CD4-positive, alpha-beta T cell treated with Interleukin-17A for 4 hours (primary cell): Measurements from ENCODE around the gene NQO2.
A peak's percentile ranks its signal among the peaks of the same experiment; 100 is the strongest.
"Not testable (repeated sequence)": the region's sequence is repeated elsewhere in the genome, so short reads cannot be mapped to it uniquely, and the experiment has no call there.

Experiments used
- DNase-seq: peaks from one replicate; pipeline ENCODE4 v3.0.0-alpha.2; 2020; ENCODE audit warnings: mixed read lengths

Gene NQO2

DNA sequence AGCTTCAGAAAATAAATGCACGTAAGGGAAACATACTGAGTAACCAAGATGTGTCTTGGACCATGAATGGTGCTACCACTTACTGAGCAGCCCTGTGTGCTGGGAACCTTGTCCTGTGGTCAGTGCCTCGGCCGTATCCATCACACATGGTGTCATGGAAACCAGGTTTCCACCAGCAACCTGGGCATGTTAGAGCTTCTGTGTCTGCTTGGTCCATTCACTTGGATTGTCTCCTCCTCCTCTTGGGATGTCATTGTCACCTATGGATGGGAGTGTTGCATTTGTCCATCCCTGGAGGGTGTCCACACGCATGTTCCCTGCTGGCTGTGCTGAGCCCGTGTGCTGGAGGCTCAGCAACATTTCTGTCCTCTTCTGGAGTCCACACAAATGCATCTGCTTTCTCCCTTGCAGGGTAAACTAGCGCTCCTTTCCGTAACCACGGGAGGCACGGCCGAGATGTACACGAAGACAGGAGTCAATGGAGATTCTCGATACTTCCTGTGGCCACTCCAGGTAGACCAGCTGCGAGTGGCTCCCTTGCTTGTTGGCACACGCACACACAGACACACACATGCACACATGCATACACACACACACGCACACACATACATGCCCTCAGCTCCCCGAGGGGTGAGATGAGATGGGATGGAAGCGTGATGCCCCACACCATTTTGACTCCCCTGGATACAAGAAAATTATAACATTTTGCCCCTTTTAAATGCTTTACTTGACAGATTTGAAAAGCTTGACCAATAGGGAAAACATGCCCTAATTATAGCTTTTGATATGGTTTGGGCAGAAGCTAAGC lies 17.0 kb downstream of the NQO2 start:
- DNase-seq = no peak

DNA sequence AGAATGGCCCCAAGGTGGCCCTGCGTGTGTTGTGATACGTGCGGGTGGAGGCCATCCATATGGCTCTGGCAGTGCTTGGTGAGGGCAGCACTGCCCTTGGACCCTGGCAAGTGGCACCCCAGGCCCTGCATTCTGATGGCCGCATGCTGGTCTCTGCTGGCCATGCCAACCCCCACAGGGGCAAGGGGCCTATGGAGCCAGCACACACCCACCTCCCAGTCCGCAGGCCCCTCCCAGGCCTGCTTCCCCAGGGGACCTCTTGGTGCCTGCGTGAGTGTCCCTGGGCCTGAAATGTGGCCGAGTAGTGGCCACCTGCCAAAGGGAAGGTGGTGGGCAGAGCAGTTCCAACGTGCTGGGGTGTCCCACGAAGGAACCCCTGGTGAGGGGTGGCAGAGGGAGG lies 17.6 kb downstream of the NQO2 start:
- DNase-seq = no peak

DNA sequence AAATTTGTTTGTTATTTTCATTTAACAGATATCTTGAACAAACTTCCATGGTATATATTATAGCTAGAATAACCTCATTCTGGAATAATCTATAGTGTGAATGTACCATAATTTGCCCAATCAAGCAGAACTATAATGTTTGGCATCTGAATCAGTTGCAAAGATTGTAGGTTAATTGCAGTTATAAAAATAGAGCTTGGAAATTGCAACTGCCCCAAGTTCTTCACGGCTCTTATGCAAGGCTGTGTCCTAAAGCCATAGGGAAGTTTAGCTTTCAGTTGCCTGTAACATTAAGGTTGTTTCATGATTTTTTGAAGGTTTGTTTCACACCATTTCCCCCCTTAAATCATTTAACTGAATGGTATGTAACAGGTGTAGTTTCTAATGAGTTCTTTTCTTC lies 19.4 kb downstream of the NQO2 start:
- DNase-seq = no peak

DNA sequence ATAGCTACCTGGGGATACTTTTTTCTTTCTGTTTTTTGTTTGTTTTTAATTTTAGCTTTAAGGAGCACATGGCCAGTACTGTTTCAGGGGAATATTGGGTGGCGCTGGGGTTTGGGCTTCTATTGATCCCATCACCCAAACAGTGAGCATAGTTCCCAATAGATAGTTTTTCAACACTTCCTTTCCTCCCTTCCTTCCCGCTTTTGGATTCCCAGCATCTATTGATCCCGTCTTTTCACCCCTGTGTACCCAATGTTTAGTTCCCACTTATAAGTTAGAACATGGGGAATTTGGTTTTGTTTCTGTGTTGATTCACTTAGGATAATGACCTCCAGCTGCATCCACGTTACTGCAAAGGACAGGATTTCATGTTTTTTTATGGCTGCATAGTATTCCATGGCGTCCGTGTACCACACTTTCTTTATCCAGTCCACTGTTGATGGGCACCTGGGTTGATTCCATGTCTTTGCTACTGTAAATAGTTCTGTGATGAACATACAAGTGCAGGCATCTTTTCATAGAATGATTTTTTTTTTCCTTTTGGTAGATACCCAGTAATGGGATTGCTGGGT lies 20.1 kb downstream of the NQO2 start:
- DNase-seq = no peak

DNA sequence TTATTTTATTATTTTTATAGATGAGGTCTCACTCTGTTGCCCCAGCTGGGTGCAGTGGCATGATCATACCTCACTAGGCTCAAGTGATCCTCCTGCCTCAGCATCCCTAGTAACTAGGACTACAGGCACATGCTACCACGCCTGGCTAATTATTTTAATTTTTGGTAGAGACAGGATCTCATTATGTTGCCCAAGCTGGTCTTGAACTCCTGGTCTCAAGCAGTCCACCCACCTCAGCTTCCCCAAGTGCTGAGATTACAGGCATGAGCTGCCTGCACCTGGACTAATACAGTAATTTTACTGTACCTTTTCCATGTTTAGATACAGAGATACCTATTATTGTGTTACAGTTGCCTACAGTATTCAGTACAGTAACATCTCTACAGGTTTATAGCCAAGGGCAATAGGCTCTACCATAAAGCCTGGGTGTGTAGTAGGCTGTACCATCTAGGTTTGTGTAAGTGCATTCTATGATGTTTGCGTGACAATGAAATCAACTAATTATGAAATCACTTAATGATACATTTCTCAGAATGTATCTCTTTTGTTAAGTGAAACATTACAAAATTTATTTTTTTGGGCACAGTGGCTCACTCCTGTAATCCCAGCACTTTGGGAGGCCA lies 21.4 kb downstream of the NQO2 start:
- not testable (repeated sequence) for DNase-seq

DNA sequence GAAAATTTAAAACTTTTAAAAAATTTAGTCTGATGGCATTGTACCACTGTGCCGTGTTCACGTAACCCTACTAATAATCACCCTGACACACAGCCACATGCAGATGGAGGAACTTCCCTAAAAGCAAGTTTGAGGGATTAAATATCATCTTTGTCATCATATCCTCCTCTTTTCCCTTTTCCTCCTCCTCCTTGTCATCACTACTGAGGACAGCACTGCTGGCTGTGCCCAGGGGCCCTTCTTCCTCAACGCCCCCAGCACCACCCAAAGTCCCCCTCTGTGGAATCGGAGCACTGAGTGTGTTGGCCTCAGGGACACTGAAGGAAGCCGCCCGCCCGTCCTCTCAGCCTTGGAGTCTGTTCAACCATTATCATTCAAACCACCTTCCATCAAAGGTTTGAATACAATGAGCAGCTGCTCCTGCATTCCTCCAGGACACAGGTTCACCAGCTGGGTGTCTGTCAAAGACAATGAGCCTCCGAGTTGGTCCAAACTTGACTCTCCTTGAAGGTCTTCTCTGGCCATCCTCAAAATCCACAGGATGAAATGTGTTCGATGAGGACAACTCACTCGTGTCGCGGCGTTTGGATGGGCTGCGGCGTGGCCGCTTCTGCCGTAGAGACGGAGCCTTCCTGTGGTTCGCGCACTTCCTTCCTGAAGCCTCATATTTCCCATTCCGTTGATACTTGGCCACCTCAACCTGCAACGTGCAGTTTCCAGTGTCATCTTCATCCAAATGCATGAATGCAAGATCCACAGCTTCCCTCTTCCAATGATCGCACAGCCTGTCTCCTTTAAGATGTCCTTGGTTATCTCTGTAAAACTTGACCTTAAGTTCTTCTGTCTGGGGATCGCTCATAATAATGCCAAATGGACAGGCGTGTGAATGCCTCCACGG lies 23.3 kb downstream of the NQO2 start:
- peak; percentile 57 for DNase-seq

DNA sequence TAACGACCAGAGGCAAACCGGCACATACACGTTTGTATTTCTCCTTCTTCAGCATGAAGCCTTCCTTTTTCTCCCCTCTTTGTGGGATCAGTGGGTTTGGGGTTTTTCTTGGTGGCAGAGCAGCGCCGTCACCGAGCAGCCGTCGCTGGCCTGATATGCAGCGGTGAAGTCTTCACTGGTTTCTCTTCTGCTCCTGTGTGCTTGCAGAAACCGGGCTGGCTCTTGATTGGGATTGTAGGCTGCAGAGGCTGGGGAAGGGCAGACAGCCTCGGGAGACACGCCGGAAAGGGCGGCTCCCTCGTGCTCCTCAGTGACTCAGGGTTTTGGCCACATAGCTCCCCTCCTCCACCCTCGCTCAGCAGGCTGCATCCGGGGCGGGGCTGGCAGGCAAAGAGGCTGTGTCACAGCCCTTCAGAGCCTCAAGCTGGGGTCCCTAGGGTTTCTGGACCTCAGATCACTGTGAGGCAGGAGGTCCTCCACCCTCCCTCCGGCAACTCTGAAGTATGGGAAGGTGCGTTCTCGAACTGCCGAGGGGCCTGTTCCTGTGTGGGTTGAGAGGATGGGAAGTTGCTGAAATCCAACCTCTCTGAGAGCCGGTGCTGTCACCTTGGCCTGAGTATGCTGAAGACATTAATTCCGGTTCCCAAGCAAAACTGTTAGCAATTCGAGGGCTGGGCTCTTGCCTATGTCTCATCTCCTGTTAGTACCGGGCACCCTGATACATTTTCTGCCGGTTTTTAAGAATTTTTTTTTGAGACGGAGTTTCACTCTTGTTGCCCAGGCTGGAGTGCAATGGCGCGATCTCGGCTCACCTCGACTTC lies 24.2 kb downstream of the NQO2 start:
- peak; percentile 94 for DNase-seq

DNA sequence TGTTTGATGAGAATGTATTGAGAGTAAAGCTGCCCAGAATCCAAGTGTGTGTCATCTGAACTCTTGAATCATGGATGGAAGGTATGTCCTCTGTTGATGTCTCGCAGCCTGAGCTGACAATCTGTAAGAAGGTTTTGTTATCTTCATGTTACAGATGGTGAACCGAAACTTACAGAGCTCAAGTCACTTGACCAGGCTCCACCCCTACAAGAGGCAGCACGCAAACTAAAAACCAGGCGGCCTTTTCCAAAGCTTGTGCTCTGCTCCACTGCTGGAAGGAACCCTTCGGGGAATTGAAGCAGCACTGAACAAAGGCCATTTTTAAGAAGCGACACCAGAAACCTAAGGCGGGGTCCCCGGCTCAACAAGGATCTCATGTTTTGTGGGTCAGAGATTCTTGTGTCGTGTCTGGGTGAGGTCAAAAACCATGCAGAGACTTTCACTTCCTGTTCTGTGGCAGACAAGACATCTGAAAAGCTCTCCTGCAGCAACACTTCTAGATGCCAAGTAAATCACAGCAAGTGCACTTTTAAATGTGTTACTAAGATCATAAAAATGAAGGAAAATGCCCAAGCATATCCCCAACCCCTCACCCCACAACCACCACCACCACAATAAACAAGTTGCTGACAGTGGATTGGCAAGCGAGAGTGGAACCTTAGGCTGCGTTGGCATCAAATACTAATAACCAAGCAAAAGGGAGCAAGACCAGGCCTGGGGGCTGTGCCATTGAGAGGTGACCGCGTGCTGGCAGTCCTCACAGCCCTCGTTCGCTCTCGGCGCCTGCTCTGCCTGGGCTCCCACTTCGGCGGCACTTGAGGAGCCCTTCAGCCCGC lies 27.3 kb downstream of the NQO2 start:
- DNase-seq = peak; percentile 59

DNA sequence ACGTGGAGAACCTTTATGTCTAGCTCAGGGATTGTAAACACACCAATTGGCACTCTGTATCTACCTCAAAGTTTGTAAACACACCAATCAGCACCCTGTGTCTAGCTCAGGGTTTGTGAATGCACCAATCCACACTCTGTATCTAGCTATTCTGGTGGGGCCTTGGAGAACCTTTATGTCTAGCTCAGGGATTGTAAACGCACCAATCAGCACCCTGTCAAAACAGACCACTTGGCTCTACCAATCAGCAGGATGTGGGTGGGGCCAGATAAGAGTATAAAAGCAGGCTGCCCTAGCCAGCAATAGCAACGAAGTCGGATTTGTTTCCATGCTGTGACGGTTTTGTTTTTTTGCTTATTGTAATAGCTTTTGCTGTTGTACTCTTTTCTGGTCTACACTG lies 28.5 kb downstream of the NQO2 start:
- DNase-seq = not testable (repeated sequence)

DNA sequence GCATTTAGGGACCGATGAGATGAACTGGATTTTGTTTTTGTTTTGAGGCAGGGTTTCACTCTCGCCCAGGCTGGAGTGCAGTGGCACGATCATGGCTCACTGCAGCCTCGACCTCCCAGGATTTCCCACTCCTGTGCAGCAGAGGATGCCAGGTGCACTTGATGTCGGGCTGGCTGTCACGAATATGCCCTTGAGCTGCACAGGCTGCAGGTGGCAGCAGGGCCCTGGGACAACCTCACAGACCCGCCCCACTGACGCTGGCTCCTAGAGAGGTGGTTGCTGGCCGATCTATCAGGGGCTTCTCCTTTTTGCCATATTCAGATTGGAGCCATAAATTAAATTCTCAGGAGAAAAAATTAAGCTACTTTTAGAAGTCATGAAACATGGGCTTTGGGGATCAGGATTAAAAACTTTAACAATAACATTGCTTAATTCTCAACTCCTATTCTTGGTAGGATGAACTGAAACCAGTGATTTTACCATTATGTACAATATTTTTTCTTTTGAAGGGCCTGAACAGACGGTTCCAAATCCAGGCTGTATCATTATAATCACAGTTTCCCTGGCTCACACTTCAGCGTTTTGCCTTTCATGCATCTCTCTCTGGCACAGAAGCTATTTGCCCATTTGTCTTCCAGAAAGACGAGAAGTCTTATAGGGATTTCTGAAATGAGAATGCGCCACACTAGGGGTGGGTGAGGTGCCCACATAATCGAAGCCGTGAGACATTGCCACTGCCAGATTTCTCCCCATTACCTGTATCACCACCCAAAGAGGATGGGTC lies 32.4 kb downstream of the NQO2 start:
- DNase-seq = peak; percentile 59

DNA sequence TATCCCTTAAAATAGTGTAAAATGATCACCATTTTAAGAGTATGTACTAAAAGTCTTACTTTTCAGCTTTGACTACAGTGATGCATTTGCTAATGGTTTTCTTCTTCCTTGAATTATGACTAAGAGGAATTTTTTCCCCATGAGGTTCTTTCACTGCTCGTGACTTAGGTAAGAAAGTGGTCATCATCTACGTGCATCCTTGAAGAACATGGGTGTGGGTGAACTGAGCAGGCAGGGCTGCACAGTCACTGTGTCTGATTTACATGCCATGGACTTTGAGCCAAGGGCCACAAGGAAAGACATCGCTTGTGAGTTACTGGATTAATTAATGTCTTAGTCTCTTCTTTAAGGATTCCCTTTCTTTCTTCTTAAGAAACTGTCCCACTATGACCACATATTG lies 33.3 kb downstream of the NQO2 start:
- no peak for DNase-seq

DNA sequence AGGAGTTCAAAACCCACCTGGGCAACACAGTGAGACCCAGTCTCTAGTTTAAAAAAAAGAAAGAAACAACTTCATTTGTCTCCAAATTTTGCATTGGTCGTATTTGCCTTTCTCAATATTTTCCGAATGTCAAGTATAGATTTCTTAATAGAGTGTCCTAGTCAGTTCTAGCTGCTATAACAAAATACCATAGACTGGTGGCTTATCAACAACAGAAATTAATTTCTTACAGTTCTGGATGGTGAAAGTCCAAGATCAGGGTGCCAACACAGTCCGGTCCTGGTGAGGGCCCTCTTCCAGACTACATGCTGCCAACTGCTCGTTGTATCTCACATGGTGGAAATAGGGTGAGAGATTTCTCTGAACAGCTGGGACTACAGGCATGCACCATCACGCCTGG lies 34.0 kb downstream of the NQO2 start:
- DNase-seq = no peak

DNA sequence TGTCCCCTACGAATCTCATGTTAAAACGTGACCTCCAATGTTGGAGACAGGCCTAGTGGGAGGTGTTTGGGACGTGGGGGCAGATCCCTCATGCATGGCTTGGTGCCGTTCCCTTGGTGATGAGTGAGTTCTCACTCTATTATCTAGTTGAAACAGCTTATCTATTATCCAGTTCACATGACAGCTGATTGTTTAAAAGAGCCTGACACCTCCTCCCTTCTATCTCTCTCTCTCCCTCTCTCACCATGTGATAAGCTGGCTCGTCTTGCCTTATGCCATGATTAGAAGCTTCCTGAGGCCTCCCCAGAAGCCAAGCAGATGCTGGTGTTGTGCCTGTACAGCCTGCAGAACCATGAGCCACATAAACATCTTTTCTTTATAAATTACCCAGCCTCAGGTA lies 35.7 kb downstream of the NQO2 start:
- no peak for DNase-seq

DNA sequence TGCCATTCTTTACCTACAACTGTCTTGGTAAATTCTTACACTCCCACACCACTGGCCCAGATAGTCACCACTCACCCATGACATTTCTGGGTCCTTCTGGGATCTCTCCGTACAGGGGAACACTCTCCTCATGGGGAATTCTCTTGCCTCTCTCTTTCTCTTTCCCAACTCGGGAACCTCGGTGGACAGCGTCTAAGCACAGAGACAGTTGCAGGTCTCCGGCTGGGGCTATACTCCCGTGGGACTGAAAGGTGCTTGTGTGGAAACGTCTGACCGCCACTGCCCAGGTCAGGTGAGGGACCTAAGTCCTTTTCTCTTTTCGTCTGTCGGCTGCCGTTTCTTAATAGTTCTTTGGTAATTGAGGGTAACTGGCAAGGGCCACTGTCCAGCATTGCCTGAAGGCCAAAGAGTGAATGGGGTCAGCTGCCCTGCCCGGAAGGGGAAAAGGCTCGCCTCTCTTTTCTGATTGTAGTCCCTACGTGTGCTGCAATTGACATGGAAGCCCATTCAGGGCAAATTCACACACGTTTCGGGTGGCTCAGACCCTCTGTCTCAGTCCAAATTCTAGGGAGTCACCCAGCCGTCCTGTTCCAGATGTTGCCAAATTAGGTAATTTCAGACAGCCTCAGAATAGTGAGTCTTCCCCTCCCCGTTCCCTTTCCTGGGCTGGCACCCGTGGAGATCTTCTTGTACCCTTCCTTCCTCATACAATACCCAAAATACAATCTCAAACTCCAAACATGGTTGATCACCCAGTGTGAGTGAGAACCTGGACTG lies 37.4 kb downstream of the NQO2 start:
- no peak for DNase-seq

DNA sequence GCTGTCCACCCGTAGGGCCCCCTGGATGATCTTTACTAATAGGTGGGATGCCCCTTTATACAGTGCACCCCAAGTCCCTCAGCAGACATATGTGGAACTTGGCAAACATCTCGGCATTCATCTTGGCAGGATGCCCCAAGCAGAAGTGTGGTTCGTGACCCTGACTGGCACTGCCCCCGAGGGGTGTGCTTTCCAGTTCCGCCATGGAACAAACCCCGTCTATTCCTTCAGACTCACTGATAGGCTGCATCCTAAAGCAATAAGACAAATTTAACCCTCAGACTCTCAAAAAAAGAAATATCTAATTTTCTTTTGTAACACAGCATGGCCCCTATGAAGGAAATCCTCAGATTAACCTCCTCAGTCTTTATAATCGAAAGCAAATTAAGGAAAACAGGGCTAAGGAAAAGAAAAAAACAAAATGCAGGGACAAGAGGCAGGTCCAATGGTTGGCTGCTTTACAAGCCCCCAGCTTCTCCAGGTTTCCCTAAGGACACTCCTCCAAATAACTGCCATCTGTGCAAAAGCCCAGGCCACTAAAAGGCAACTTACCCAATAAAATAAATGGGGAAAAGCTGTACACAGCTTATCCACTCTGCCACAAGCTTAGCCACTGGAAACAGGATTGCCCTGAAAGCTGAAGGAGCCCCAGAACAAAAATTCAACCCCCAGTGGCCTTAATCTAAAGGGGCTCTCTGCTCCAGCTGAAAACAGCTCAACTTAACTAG lies 38.1 kb downstream of the NQO2 start:
- DNase-seq = no peak

DNA sequence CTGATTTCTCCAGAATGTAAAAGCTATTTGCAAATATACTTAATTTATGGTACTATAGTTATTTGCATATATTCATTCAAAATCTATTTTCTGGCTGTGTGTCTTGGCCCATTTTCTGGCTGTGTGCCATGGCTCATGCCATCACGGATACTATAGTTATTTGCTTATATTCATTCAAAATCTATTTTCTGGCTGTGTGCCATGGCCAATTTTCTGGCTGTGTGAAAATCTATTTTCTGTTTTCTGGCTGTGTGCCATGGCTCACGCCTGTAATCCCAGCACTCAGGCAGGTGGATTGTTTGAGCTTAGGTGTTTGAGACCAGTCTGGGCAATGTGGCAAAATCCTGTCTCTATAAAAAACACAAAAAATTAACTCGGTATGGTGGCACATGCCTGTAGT lies 39.7 kb downstream of the NQO2 start:
- DNase-seq = no peak

DNA sequence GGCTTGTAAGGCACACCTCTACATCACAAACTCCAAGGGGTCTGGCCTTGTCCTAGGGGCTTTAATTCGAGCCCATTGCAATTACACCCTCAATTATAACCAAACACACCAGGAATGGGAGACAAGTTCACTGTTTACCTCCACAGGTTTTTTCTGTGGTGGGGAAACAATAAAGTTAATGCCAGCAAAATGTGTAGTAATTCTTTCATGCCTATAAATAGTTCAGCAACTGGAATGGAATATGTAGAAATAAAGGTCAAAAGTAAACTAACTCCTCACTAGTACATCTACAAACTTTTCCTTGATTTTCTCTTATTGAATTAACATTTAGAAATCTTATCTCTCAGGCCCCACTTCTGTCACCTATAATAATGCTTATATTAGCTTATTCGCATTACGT lies 41.5 kb downstream of the NQO2 start:
- no peak for DNase-seq

DNA sequence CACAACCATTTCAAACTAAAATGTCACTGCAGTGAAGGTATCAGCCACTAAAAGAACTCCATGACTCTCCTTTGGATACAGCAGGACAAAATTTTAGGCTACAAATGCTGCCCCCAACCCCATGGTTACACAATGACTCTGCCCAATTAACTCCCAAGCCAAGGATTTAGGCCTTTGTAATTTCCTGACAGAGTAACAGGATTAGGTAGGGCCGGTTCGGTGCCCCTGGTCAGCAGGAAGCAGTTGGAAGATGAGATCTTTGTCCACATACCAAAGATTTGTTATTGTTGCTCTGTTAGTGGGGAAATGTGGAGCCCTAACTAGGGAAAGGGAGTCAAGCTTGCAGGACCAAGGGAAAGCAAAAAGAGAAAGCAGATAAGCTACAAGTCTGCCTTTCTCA lies 41.9 kb downstream of the NQO2 start:
- no peak for DNase-seq

DNA sequence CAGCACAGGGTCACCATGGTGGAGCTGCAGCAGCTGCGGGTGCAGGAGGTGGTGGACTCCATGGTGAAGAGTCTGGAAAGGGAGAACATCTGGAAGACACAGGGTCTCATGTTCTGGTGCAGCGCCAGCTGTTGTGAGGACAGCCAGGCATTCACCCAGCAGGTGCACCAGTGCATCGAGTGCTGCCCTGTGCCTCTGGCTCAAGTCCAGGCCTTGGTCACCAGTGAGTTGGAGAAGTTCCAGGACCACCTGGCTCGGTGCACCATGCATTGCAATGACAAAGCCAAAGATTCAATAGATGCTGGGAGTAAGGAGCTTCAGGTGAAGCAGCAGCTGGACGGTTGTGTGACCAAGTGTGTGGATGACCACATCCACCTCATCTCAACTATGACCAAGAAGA lies 45.7 kb downstream of the NQO2 start:
- no peak for DNase-seq
